Limb (tissue), 2 donors: Measurements from ENCODE around the gene NCOA7.

Experiments
- DNase-seq, 2 donors: peaks; one replicate each; pipeline ENCODE4 v3.0.0-alpha.2; 2016; ENCODE audit errors: extremely low spot score in 2 of 2

The NCOA7 gene, protein sequence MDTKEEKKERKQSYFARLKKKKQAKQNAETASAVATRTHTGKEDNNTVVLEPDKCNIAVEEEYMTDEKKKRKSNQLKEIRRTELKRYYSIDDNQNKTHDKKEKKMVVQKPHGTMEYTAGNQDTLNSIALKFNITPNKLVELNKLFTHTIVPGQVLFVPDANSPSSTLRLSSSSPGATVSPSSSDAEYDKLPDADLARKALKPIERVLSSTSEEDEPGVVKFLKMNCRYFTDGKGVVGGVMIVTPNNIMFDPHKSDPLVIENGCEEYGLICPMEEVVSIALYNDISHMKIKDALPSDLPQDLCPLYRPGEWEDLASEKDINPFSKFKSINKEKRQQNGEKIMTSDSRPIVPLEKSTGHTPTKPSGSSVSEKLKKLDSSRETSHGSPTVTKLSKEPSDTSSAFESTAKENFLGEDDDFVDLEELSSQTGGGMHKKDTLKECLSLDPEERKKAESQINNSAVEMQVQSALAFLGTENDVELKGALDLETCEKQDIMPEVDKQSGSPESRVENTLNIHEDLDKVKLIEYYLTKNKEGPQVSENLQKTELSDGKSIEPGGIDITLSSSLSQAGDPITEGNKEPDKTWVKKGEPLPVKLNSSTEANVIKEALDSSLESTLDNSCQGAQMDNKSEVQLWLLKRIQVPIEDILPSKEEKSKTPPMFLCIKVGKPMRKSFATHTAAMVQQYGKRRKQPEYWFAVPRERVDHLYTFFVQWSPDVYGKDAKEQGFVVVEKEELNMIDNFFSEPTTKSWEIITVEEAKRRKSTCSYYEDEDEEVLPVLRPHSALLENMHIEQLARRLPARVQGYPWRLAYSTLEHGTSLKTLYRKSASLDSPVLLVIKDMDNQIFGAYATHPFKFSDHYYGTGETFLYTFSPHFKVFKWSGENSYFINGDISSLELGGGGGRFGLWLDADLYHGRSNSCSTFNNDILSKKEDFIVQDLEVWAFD

DNA sequence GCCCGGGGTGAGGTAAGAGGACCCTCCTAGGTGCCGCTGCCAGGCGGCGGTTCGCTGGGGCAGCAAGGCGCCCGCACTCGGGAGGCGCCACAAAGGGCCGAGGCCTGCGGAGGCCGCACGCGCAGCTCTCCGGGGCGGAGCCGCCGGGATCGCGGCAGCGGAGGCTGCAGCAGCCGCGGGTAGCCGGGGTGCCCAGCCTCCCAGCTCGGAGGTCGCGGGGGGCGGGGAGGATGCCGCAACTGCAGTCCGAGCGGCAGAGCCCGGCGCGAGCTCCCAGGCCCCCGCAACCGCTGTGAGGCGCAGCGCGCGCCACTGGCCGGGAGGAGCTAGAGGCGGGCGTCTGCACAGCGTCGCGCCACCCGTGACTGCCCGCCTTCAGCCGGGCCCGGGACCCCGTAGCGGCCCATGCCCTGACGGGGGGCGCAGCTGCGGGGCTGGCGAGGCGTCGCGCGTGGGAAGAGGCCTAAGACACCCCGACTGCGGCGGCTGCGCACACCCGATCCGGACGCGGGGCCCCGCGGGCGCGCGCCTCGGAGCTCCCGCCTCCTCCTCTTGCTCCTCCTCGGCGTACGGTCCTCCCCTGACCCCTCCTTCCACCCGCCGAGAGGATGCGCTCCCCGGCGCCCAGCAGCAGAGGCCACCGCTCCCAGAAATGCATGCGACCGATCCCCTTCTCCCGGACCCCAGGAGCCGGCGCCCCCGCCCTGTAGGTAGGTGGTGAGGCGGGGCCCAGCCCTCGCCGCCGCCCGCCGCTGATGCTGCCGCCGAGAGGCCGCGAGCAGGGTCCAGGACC lies at the start of gene NCOA7:
Gene NCOA7, plus strand, starts transcription at position 603 of the 793 bp plus-strand sequence. CDS start 24,395 bp downstream, outside the sequence.
- DNase-seq: peak; percentile 83 to 90

DNA sequence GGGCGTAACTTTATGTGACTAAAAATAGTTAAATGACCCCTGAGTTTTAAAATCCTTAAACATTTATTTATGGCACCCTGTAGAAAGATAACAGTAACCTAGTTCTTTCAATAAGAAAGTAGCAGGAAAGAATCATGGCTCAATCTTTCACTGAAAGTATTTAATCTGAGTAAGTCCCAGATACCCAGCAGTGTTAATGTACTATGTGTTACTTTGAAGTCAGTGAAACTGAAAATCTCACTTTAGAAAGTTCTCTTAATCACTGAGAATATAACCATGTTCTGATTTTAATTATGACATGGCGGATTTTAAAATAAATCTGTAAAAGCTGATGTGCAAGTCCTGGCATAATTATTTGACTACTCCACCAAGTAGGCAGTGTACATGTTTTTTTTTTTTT lies 49.4 kb upstream of the NCOA7 start:
- no peak for DNase-seq

DNA sequence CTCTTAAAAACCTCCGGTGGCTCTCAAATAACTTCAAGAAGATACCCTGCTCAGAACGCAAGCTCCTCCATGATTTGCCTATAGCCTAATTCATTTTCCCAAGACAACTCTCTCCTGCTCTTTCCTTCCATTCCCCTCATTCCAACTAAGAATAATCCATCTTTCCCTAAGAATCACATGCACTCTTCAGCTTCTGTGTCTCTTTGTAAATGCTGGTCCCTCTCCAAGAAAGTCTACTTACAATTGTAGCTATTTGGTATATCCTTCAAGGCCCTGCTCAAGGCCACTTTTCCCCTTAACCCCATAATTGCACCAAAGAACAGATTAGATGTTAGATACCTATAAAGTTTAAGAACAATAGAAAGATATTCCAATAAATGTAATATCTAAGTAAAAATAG lies 48.7 kb upstream of the NCOA7 start:
- DNase-seq: no peak

DNA sequence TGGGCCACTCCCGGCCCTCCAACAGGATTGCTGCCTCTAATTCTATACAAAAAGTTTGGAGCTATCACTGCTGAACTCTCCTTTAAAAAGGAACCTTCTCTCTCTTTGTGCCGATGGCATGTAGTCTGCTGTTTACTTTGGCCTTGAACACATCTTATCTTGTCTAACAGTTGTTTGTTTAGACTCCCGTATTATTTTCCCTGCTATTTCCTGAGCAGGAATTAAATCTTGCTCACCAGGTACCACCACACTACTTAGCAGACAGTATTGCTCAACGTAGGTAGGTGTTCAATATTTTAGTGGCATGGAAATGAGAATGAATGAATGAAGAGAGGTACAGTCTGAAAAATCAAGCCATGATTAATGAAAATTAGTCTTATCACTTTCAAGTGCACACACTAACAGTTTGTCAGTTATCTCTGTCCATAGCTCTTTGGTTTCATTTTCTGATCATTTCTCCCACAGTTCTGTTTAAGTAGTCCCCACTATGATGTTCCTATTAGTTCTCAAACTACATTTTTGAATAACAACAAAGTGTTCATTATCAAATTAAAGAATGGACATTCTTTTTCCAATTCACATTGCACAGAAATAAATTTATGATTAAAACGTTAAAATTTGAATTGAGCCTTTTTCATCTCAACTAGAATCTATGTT lies 48.2 kb upstream of the NCOA7 start:
- no peak for DNase-seq

DNA sequence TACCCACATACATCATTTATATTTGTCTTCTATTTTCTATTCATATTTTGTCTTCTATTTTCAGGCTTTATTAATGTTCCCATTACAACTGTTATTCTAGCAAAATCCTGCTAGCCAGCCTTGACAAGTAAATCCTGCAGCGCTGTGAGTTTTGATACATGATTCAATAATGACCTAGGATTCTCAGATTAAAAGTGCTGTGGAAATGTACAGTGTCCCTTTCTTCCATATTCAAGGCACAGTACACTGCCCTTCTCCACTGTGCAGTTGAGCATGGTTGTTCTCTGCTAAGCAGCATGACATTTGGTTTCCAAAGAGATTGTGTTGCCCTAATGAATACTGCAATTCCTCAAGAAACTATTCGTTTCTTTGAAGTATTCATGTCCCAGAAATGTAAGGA lies 47.2 kb upstream of the NCOA7 start:
- DNase-seq: no peak

DNA sequence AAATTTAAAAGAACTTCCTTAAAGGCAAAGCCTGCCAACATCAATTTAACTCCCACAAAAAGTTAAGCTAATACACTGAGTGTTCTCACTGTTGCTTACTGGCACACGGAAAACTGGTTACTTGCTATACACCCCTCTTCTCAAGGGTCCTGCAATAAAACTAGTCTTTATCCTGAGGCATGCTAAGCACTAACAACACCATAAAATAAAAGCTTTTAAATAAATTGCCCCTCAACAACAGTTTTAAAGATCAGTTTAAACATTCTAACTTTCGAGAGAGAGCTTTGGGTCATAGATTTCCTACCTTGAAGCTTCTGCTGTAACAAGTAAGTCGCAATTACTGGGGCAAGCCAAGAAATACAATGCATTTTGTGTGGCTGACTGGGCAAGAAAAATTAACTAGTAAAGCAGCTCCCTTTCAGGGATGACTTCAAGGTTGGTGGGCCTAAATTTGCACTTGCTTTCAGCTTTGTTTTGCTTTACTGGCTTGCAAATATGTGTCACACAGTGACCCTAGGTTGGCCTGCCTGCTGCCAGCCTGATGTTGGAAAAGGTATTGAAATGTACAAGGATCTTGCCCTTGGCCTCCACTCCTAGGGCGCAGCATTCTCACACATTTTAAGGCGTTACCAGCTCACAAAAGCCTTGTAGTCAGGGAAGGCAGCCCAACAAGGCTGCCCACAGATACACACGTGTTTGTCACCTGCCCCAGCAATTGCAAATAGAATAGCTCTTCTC lies 45.3 kb upstream of the NCOA7 start:
- no peak for DNase-seq

DNA sequence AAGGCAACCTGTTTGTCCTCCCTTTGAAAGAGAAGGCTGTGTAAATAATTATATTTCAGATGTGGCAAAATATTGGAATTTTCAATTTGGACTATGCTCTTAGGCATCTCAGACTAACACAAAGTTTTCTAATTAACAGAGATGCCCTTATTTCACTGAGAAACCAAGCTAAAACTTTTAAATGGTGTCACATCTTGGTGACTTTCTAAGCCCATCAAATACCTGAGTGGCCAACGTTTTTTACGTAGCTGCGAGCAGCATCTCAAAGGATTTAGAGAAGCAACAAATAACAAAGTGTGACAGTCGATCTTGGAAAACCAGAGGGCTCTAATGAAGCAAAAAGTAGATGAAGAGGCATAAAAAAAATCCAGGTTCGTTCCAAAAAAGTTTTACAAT lies 44.7 kb upstream of the NCOA7 start:
- DNase-seq: no peak

DNA sequence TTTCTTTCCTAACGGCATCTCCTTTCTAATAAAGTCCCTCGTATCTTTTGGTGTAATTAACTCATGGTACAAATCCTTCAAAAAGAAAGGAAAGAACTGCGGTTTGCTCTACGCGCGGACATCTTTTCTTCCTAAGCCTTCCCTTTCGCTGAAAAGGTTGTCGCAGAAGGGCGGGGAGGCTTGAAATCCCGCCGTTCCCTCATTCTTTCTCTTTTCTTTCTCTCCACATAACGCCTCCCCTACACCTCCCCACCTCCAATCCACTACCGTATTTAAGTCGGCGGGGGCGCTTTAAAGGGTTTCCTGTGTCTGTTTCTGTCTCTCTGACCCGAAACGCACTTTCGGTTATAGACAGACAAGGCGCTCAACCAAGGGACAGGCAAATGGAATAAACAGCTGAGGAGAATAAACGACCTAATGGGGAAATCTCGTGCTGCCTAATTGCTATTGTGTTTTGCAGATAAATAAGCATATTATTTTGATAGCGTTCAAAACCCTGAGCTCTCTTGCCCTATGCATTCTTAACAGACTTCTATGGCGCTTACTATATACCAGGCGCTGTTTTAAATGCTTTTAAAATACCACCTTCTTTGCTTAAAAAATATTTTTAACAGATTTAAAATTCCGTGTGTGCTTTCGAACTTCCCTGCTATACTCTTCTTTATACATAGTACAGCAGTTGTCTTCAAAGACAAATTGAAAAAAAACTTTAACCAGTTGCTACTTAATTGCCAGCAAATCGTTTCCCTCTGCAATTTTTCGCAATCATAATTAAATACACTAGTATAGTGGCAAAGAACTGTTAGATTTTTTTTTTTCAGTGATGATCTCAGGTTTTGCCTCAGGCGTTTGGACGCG lies 43.8 kb upstream of the NCOA7 start:
- DNase-seq: peak; percentile 40 to 68

DNA sequence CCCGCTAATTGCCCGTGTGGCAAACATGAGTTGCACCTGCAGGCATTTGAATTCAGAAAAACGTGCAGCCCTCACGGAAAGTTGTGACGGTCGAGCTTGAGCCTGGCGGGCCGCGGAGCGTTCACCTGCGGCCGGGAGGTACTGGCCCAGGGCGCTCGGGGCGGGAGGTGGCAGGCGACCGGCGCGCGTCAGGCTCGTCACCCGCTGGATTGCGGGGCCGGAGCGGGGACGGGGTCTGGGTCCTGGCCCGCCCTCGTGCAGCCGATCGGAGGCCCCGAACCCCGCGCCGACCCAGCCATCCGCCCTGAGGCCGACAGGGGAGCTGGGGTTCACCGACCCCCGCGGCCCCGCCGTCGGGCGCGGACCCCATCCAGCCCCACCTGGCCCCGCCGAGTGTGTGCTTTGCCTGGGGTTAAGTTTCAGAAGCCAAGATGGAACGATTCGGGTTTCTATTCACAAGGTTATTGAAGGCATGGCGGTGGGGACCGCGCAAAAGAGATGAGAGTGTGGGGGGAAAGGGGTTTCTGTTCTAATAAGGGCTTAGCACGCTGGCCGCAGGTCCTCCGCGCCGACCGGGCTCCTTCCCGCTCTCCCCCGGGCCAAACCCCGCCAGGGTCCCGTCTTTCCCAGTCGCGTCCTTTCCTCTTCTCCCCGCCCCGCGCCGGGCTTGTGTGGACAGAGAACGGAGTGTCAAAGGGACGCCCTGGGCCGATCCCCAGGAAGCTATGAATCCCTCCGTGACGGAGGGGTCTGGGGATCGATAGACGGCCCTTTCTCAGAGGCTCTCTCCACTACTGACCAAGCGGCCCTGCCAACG lies 43.0 kb upstream of the NCOA7 start:
- peak in 1 of 2 donors; percentile 65 for DNase-seq

DNA sequence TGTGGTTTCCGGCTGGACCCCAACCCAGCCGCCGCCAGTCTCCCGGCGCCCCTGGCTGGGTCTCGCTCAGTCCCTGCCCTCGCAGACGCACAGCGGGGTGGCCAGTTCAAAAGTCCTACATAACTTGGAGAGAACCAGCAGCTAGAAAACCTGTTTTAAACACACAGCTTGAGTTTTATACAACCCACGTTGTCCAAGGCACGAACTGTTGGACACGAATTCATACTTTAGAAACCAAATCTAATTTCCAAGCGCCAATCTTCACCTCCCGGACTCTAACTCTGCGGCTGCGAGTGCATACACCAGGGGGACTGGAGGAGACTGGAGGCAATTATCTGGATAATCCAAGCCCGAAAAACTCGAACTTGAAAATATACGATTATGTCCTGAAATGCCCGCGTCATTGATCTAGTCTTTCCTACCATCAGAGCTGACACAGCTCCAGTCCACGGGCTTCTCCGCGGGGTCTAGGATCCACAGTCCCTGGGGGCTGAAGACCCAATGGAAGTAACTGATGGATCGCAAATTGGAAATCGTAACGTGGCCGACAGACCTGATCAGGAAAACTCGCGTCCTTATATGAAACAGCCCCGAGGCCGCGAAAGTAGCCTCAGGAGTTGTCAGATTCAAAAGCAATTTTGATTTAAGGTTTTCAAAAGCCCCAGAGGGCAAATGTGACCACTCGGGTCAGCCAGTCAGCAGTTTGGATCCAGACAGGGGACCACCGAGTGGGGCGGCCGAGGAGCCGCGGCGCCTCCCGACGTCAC lies 42.2 kb upstream of the NCOA7 start:
- peak in 1 of 2 donors; percentile 51 for DNase-seq

DNA sequence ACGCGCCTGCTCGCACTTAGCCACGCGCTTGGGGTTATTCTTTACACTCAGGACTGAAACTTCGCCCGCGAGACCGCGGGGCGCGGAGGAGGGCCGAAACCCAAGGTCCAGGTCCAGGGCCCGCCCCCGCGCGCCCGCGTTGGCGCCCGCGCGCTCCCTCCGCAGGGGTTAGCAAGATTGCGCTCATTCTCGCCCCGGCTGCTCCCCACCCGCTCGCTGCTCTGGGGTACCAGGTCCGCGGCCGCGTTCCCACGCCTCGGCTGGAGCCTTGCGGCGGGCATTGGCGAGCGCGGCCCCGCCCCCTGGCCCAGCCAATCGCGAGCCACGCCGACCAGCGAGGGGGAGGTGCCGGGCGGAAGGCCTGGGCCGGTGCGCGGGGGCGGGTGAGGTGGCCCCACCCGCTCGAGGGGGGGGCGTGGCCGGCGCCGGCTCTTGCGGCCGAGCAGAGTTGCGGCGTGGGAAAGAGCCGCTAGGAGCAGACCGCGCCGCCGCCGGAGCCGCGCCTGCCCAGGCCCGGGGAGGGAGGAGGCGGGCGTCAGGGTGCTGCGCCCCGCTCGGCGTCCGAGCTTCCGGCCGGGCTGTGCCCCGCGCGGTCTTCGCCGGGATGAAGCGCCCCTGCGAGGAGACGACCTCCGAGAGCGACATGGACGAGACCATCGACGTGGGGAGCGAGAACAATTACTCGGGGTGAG lies 41.4 kb upstream of the NCOA7 start, which contains the start of gene HEY2:
Gene HEY2, plus strand, starts transcription at position 460 of the 692 bp plus-strand sequence. Its CDS starts 145 bp downstream, at position 605.
- DNase-seq: peak; percentile 92 to 94

DNA sequence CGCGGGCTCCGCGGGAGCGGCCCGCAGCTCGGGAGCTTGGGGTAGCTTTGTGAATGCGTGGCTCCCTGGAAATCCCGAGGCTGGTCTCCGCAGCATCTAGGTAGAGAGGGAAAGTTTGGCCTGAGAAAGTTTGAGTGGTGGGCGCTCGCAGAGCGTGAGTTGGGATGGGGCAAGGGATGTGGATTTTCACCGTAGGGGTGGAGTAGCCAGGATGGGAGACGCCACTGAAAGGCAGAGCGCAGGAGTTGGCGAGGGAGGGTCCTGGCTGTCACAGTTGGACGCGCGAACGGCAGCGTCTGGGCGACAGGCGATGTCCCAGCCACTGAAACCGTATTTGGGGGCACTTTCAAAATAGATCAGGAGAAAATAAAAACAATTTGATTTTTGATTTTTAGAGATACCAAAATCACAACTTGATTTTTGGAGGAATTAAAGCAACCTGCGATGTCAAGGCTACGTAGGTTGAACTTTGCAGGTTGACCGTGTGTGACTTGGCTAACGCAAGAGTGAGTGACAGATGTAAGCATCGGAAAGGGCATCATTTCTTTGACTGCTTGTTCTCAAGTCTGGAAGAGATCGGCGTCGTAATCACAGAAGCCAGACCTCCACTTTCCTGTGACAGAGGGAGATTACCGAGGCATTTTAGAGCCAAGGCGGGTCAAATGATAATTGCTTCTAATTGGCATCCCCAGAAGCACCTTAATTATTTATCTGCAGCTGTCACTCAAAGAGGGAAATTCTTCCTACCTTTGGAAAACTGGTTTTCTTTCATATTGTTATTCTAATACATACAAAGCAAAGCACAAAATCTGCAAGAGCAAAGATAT lies 40.7 kb upstream of the NCOA7 start:
- no peak for DNase-seq

DNA sequence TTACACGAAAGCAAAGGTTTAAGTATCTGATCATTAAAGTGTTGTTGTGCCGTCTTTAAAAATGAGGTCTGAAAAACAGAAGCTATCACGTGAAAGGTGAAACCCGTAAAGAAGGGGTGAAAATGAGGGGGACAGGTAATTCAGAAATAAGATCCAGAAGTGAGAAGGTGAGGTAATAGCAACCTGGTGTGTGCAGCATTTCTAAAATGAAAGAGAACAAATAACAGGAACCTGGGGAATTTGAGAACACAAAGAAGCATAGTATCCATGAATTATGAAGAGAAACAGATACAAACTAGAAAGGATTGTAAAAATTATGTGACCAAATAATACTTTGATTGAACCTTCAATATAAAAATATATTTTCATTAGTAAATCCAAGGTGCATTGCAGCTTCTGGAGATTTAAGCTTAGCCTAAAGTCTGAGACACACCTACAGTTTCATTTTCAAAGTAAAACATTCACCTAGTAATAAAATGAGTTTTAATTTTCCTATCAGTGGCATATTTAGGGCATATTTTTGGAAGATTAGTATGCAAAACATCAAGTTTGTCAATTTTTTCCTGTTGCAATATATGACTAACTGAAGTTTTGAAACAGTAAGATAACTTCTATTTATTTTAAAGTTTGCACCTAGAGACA lies 39.9 kb upstream of the NCOA7 start:
- DNase-seq: no peak

DNA sequence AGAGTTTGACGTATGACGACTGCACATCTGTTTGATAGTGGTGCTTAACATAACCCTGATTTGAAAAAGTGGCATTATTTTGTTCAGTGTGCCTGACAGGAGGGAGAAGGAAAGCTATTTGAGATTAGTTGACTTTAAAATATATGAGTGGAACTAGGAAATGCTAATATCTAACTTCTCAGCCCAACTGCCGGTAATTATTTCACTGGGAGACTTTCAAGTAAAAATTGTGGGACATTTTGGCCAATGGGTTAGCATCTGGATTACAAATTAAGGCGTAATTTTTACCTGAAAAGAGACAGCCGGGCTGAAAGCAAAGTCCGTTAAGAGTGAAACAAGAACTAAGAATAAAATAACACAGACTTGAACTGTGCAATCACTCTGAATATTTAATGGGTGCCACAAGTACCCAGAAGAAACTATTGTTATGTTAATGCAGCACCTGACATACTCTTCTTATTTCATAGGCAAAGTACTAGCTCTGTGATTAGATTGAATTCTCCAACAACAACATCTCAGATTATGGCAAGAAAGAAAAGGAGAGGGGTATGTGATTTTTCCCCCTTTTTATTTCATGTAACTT lies 39.3 kb upstream of the NCOA7 start:
- no peak for DNase-seq

DNA sequence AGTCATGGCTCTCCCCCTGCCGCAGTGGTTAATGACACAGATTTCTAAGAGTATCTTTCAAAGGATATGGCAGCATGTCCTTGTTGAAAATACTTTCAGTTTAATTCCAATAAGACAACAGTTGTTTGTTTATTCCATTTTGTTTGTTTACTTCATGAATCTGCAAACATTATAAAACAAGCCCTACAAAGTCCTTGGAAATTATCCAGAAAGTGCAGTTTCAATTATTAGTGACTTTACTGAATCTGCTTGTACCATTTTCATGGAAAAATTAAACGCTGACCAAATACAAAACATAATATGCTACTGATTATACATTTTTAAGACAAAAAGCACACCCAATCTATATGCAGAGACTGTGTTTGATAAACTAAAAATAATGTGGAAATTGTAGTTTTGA lies 38.0 kb upstream of the NCOA7 start:
- DNase-seq: no peak
